HEK293 (cell line): ENCODE results near the gene ITPR2.

Experiments used
- CTCF ChIA-PET: fragments of 350-600 bp; formaldehyde crosslinking; extraction: SDS; loops from one replicate; lab custom pipeline; 2021; ENCODE audit warnings: antibody characterized with exemption; lab: Yijun Ruan, JAX
- POLR2A ChIA-PET: fragments of 300-600 bp; formaldehyde crosslinking; extraction: SDS; loops from one replicate; lab custom pipeline; 2020; ENCODE audit warnings: antibody characterized with exemption, inconsistent platforms; lab: Yijun Ruan, JAX
- H3K27ac ChIP-seq: fragments of 200-500 bp; sonication (Bioruptor generic); 2 replicates; pipeline ENCODE4 v1.5.1; 2014; ENCODE audit warnings: low read depth, low read length, control low read depth, inconsistent platforms; ENCODE audit errors: extremely low read depth
- H3K36me3 ChIP-seq, 2 experiments: fragments of 200-500 bp in 1 of 2; sonication (Bioruptor generic) in 1 of 2; 1 replicate in 1 of 2; 2 replicates in 1 of 2; pipeline ENCODE4 v1.5.1; 2014 to 2017; ENCODE audit warnings: inconsistent platforms in 2 of 2, low read length in 2 of 2; ENCODE audit not compliant: control insufficient read depth in 2 of 2, insufficient read depth in 1 of 2
- H3K4me1 ChIP-seq: fragments of 200-500 bp; sonication (Bioruptor generic); 2 replicates; pipeline ENCODE4 v1.5.1; 2014; ENCODE audit warnings: mild to moderate bottlenecking, low read length, inconsistent platforms; ENCODE audit not compliant: control insufficient read depth, insufficient read depth
- H3K4me3 ChIP-seq: 2 replicates; pipeline ENCODE4 v1.5.1; 2011; ENCODE audit warnings: low read depth, mild to moderate bottlenecking, control low read depth, low read length, moderate library complexity
- H3K9me3 ChIP-seq: fragments of 200-500 bp; sonication (Bioruptor generic); 2 replicates; pipeline ENCODE4 v1.5.1; 2014; ENCODE audit warnings: low read depth, low read length, inconsistent platforms; ENCODE audit not compliant: control insufficient read depth, insufficient read depth
- HOXC10 ChIP-seq: sonication (generic); formaldehyde crosslinking; IDR thresholded peaks from 2 replicates; pipeline ENCODE4 v1.8.1; 2023; ENCODE audit warnings: mild to moderate bottlenecking, missing genetic modification reagents
- MZF1 ChIP-seq: fragments of 450-650 bp; formaldehyde crosslinking; IDR thresholded peaks from 2 replicates; pipeline ENCODE4 v1.5.1; 2017; ENCODE audit warnings: missing biosample characterization, missing genetic modification characterization, borderline replicate concordance
- SP3 ChIP-seq: fragments of 450-650 bp; formaldehyde crosslinking; IDR thresholded peaks from 2 replicates; pipeline ENCODE4 v1.5.1; 2016; ENCODE audit warnings: missing biosample characterization, missing genetic modification characterization
- TRIM28 ChIP-seq: IDR thresholded peaks from 2 replicates; pipeline ENCODE4 v1.6.1; 2011; ENCODE audit warnings: low read length, control low read depth, borderline replicate concordance
- ZFP37 ChIP-seq: fragments of 450-650 bp; formaldehyde crosslinking; IDR thresholded peaks from 2 replicates; pipeline ENCODE4 v1.5.1; 2016; ENCODE audit warnings: missing biosample characterization, missing genetic modification characterization
- ZIC2 ChIP-seq: fragments of 450-650 bp; formaldehyde crosslinking; IDR thresholded peaks from 2 replicates; pipeline ENCODE4 v1.5.1; 2016; ENCODE audit warnings: missing biosample characterization, missing genetic modification characterization
- ZNF10 ChIP-seq: fragments of 450-650 bp; formaldehyde crosslinking; IDR thresholded peaks from 2 replicates; pipeline ENCODE4 v1.5.1; 2017; ENCODE audit warnings: missing biosample characterization, missing genetic modification characterization
- ZNF133 ChIP-seq: fragments of 450-650 bp; formaldehyde crosslinking; IDR thresholded peaks from 2 replicates; pipeline ENCODE4 v1.5.1; 2016; ENCODE audit warnings: missing biosample characterization, missing genetic modification characterization
- ZNF138 ChIP-seq: fragments of 450-650 bp; formaldehyde crosslinking; IDR thresholded peaks from 2 replicates; pipeline ENCODE4 v1.5.1; 2016; ENCODE audit warnings: missing biosample characterization, missing genetic modification characterization, borderline replicate concordance
- ZNF223 ChIP-seq: fragments of 450-650 bp; formaldehyde crosslinking; IDR thresholded peaks from 2 replicates; pipeline ENCODE4 v1.5.1; 2016; ENCODE audit warnings: missing biosample characterization, missing genetic modification characterization
- ZNF266 ChIP-seq: fragments of 450-650 bp; formaldehyde crosslinking; IDR thresholded peaks from 2 replicates; pipeline ENCODE4 v1.5.1; 2016; ENCODE audit warnings: missing biosample characterization, missing genetic modification characterization, low read depth
- ZNF426 ChIP-seq: fragments of 450-650 bp; formaldehyde crosslinking; IDR thresholded peaks from 2 replicates; pipeline ENCODE4 v1.5.1; 2017; ENCODE audit warnings: missing biosample characterization, missing genetic modification characterization, mild to moderate bottlenecking, inconsistent platforms, moderate library complexity
- ZNF473 ChIP-seq: fragments of 450-650 bp; formaldehyde crosslinking; IDR thresholded peaks from 2 replicates; pipeline ENCODE4 v1.5.1; 2017; ENCODE audit warnings: missing biosample characterization, missing genetic modification characterization
- ZNF530 ChIP-seq: fragments of 450-650 bp; formaldehyde crosslinking; IDR thresholded peaks from 2 replicates; pipeline ENCODE4 v1.5.1; 2016; ENCODE audit warnings: low read depth, missing biosample characterization, missing genetic modification characterization
- ZNF548 ChIP-seq: fragments of 450-650 bp; formaldehyde crosslinking; IDR thresholded peaks from 2 replicates; pipeline ENCODE4 v1.5.1; 2016; ENCODE audit warnings: missing biosample characterization, missing genetic modification characterization
- ZNF558 ChIP-seq: fragments of 450-650 bp; formaldehyde crosslinking; IDR thresholded peaks from 2 replicates; pipeline ENCODE4 v1.5.1; 2016; ENCODE audit warnings: missing biosample characterization, missing genetic modification characterization
- TF ChIP-seq, protein P1 (sequence below): fragments of 450-650 bp; formaldehyde crosslinking; IDR thresholded peaks from 2 replicates; pipeline ENCODE4 v1.5.1; 2016; ENCODE audit warnings: missing biosample characterization, missing genetic modification characterization
- TF ChIP-seq, protein P2 (sequence below): fragments of 450-650 bp; formaldehyde crosslinking; IDR thresholded peaks from 2 replicates; pipeline ENCODE4 v1.5.1; 2017; ENCODE audit warnings: missing biosample characterization, mild to moderate bottlenecking, missing genetic modification characterization, moderate library complexity
- TF ChIP-seq, protein P3 (sequence below): fragments of 450-650 bp; formaldehyde crosslinking; optimal IDR thresholded peaks from 2 replicates; pipeline ENCODE3; 2016; ENCODE audit warnings: missing biosample characterization, mild to moderate bottlenecking, missing genetic modification characterization
- TF ChIP-seq, protein P4 (sequence below): fragments of 450-650 bp; formaldehyde crosslinking; conservative IDR thresholded peaks from 2 replicates; pipeline ENCODE4 v1.5.1; 2016; ENCODE audit warnings: low read depth, missing biosample characterization, missing genetic modification characterization

The ITPR2 gene

DNA sequence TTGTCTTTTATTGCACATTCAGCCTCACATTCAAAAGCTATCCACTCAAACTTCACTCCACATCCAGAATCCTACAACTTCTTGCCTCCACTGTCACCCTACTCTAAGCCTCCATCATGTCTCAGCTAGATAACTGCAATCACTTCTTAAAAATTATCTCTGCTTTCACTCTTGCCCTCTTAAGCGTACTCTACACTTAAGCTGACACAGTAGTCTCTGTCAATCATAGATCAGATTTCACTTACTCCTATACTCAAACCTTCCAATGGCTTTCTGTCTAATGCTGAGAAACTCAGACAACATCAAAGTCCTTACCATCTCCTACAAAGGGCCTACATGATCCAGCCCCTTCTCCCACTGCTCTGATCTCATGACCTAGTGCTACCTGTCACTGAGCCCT, 304.1 kb downstream of the ITPR2 start:
- TF ChIP-seq SP3 = no peak
- TF ChIP-seq HOXC10 (CRISPR knock-in tag) = no peak
- TF ChIP-seq, protein P1, sequence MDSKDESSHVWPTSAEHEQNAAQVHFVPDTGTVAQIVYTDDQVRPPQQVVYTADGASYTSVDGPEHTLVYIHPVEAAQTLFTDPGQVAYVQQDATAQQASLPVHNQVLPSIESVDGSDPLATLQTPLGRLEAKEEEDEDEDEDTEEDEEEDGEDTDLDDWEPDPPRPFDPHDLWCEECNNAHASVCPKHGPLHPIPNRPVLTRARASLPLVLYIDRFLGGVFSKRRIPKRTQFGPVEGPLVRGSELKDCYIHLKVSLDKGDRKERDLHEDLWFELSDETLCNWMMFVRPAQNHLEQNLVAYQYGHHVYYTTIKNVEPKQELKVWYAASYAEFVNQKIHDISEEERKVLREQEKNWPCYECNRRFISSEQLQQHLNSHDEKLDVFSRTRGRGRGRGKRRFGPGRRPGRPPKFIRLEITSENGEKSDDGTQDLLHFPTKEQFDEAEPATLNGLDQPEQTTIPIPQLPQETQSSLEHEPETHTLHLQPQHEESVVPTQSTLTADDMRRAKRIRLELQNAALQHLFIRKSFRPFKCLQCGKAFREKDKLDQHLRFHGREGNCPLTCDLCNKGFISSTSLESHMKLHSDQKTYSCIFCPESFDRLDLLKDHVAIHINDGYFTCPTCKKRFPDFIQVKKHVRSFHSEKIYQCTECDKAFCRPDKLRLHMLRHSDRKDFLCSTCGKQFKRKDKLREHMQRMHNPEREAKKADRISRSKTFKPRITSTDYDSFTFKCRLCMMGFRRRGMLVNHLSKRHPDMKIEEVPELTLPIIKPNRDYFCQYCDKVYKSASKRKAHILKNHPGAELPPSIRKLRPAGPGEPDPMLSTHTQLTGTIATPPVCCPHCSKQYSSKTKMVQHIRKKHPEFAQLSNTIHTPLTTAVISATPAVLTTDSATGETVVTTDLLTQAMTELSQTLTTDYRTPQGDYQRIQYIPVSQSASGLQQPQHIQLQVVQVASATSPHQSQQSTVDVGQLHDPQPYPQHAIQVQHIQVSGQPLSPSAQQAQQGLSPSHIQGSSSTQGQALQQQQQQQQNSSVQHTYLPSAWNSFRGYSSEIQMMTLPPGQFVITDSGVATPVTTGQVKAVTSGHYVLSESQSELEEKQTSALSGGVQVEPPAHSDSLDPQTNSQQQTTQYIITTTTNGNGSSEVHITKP (tag by site-specific recombination) = no peak
- TF ChIP-seq TRIM28 = no peak
- no peak for TF ChIP-seq ZNF138 (tag by site-specific recombination)
- TF ChIP-seq, protein P2, sequence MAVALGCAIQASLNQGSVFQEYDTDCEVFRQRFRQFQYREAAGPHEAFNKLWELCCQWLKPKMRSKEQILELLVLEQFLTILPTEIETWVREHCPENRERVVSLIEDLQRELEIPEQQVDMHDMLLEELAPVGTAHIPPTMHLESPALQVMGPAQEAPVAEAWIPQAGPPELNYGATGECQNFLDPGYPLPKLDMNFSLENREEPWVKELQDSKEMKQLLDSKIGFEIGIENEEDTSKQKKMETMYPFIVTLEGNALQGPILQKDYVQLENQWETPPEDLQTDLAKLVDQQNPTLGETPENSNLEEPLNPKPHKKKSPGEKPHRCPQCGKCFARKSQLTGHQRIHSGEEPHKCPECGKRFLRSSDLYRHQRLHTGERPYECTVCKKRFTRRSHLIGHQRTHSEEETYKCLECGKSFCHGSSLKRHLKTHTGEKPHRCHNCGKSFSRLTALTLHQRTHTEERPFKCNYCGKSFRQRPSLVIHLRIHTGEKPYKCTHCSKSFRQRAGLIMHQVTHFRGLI (tag by site-specific recombination) = no peak
- no peak for TF ChIP-seq ZNF548 (tag by site-specific recombination)
- no peak for TF ChIP-seq ZIC2 (tag by site-specific recombination)
- TF ChIP-seq, protein P3, sequence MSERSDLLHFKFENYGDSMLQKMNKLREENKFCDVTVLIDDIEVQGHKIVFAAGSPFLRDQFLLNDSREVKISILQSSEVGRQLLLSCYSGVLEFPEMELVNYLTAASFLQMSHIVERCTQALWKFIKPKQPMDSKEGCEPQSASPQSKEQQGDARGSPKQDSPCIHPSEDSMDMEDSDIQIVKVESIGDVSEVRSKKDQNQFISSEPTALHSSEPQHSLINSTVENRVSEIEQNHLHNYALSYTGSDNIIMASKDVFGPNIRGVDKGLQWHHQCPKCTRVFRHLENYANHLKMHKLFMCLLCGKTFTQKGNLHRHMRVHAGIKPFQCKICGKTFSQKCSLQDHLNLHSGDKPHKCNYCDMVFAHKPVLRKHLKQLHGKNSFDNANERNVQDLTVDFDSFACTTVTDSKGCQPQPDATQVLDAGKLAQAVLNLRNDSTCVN (tag by site-specific recombination) = no peak
- TF ChIP-seq ZFP37 (tag by site-specific recombination) = no peak
- TF ChIP-seq ZNF10 (tag by site-specific recombination) = no peak
- no peak for TF ChIP-seq ZNF530 (tag by site-specific recombination)
- TF ChIP-seq ZNF473 (tag by site-specific recombination) = no peak
- no peak for TF ChIP-seq MZF1 (tag by site-specific recombination)
- TF ChIP-seq, protein P4, sequence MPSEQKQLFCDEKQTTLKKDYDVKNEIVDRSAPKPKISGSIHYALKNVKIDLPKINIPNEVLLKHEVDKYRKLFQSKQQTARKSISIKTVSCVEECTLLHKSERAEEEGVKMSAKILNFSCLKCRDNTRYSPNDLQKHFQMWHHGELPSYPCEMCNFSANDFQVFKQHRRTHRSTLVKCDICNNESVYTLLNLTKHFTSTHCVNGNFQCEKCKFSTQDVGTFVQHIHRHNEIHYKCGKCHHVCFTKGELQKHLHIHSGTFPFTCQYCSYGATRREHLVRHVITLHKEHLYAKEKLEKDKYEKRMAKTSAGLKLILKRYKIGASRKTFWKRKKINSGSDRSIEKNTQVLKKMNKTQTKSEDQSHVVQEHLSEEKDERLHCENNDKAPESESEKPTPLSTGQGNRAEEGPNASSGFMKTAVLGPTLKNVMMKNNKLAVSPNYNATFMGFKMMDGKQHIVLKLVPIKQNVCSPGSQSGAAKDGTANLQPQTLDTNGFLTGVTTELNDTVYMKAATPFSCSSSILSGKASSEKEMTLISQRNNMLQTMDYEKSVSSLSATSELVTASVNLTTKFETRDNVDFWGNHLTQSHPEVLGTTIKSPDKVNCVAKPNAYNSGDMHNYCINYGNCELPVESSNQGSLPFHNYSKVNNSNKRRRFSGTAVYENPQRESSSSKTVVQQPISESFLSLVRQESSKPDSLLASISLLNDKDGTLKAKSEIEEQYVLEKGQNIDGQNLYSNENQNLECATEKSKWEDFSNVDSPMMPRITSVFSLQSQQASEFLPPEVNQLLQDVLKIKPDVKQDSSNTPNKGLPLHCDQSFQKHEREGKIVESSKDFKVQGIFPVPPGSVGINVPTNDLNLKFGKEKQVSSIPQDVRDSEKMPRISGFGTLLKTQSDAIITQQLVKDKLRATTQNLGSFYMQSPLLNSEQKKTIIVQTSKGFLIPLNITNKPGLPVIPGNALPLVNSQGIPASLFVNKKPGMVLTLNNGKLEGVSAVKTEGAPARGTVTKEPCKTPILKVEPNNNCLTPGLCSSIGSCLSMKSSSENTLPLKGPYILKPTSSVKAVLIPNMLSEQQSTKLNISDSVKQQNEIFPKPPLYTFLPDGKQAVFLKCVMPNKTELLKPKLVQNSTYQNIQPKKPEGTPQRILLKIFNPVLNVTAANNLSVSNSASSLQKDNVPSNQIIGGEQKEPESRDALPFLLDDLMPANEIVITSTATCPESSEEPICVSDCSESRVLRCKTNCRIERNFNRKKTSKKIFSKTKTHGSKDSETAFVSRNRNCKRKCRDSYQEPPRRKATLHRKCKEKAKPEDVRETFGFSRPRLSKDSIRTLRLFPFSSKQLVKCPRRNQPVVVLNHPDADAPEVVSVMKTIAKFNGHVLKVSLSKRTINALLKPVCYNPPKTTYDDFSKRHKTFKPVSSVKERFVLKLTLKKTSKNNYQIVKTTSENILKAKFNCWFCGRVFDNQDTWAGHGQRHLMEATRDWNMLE (tag by site-specific recombination) = no peak
- no peak for TF ChIP-seq ZNF223
- no peak for TF ChIP-seq ZNF426
- TF ChIP-seq ZNF266 (tag by site-specific recombination) = no peak
- no peak for TF ChIP-seq ZNF133 (tag by site-specific recombination)
- TF ChIP-seq ZNF558 = no peak
- TF ChIP-seq, all 188 proteins: peak for 0
- Histone ChIP-seq H3K4me1 (no peaks in the 10 kb centered on the region), H3K4me3 (no peak overlapping the region), H3K27ac (no peak overlapping the region), H3K9me3 (no peaks in the 10 kb centered on the region; the same call in 1 of the 2 replicates), H3K36me3 (no peaks in the 10 kb centered on the region)
- ChIA-PET POLR2A (no interaction called here), CTCF (interaction anchor here (0.7 kb wide), 1 partner anchor 22 kb away, joined by 3 read pairs; no protein-coding TSS in a partner anchor)
